H4 (cell line): ENCODE results near the gene POLD1. TPM values are rescaled to one million over a fixed set of nuclear protein-coding genes. Genes with fewer than 3 reads are reported as not detected.

Experiments
- DNase-seq: peaks from one replicate; pipeline ENCODE4 v3.0.0-alpha.2; 2015; ENCODE audit warnings: low spot score
- total RNA-seq: library from RNA; depleted of rRNA; stranded (reverse); fragments of >200 nt; shearing (Covaris generic); gene quantifications from 2 replicates; pipeline ENCODE4 v1.2.3, GENCODE V29; 2014

POLD1 gene
- total RNA-seq, 1 experiment from 2014 or later: 45.8 TPM

DNA sequence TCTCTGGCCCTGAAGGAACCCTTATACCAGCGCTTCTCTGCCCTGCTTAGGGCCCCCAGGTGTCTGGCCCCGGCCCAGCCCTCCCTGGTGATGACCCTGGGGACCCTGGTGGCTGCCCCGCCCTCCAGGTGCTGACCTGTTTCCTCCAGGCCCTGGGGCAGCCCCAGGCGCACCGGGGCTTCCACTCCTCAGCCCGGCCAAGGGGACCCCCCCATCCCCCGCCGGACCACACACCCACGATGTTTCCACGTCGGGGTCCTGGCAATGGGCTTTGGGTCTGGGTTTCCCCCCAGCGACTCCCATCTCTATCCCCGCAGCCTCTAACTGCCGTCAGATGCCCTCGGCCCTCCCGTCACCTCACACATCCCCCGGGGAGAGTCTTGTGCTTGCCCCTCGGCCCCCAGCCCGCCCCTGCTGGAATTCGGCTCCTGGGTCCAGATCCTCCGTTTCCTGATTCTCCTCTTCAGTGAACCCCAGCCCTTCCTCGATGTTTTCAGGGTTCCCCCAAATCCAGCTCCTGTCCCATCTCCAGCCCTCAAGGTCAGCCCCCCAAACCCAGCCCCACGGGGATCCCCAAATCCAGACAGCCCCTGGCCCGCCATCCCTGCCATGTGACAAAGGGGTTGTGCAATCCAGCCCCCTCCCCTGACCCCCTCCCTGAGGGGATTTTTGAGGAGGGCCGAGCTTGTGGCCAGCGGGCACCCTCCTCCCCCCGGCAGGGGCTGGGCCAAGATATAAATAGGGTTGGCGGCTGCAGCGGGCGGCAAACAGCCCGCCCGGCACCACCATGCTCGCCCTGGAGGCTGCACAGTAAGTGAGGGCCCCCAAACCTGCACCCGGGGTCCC lies 34.3 kb downstream of the POLD1 start, which contains the start of gene SPIB:
TSS of gene SPIB (plus strand) at position 763 of the 846 bp plus-strand sequence. CDS start at position 788, 25 bp downstream.
- no peak for DNase-seq

DNA sequence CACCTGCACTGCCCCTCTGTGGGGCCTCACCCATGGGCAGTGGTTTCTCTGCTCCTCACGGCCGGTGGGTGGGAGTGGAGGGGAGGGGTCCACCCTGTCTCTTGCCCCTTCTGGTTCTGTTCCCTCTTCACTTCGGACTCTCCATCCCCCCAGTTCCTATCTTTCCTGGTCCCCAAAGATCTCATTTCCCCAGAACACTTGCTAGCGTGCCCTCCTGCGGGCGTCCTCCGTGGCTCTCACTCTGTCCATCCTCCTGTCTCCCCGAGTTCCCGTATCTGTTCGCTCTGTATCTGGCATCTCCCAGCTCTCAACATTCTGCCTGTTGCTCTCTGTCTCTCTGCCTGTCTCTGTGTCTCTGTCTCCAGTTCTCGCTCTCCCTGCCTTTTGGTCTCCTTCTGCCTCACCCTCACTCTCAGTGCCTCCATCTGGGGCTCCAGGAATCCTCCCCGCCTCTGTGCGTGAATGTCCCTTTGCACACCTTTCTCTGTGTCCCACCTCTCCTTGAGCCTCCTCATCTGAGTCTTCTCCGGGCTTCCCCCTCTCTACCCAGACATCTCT lies 35.0 kb downstream of the POLD1 start:
- DNase-seq: no peak

DNA sequence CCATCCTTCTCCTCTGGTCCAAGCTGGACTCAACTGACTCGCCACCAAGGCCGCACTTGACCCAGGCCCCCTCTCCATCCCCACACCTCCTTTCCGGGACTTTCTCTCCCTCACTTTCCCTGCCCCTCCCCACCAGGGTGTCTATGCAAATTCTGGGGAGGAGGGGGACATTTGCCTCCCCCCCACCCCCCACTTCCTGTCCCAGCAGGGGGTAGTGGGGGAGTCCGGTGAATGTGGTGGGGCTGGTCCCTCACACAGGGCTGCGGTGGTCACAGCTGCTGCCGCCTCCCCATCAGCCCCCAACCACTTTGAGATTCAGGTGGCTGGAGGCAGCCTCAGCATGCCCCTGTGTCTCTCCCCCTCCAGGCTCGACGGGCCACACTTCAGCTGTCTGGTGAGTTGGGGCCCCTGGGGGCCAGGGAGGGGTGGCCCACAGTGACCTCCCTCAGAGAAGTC lies 35.5 kb downstream of the POLD1 start:
- DNase-seq: no peak

DNA sequence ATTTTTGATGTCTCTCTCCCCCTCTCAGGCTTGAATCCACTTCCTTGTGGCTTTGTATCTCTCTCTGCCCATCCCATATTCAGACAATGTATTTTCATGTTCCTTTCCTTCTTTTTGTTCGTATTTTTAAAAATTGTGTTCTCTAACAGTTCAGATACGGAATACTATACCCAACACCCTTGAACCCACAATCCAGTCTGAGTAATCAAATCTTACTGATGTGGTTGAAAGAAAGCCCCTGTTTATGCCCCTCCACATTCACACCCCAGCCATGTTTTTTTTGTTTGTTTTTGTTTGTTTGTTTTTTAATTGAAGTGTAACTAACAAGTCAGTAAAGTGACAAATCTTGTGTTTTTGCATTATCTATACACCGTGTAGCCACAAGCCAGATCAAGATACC lies 36.0 kb downstream of the POLD1 start:
- no peak for DNase-seq

DNA sequence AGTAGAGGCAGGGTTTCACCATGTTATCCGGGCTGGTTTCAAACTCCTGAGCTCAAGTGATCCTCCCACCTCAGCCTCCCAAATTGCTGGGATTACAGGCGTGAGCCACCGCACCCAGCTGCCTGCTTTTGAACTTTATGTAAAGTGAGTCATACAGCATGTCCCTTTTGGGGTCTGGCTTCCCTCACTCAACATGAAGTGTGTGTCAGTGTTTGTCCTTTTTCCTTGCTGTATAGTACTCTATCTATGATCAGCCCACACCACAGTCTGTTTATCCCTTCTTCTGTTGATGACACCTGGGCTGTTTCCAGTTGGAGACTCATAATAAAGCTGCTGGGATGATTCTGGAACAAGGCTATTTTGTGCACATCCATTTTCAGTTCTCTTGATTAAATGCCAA lies 36.7 kb downstream of the POLD1 start:
- no peak for DNase-seq

DNA sequence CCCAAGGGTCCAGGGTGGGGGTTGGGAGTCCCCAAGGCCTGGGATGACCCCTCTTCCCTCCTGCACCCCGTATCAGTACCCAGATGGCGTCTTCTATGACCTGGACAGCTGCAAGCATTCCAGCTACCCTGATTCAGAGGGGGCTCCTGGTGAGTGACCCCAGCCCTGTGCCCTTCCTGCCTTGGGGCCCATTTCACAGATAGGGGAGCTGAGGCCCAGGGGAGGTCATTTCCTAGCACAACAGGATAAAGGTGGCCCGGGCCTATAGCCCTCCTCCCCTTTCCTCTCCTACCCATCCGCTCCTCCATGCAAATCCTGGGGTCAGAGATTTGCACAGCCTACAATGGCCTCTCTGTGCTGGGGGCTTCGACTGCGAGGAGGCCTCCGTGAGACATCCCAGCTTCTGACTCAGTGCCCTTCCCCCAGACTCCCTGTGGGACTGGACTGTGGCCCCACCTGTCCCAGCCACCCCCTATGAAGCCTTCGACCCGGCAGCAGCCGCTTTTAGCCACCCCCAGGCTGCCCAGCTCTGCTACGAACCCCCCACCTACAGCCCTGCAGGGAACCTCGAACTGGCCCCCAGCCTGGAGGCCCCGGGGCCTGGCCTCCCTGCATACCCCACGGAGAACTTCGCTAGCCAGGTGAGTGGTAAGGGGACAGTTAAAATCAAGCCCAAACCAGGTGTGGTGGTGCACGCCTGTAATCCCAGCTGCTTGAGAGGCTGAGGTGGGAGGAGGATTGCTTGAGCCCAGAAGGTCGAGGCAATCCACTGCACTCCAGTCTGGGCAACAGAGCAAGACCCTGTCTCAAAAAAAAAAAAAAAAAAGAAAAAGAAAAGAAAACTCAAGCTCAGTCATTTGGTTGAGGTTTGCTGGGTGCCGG lies 38.5 kb downstream of the POLD1 start:
- DNase-seq: no peak

DNA sequence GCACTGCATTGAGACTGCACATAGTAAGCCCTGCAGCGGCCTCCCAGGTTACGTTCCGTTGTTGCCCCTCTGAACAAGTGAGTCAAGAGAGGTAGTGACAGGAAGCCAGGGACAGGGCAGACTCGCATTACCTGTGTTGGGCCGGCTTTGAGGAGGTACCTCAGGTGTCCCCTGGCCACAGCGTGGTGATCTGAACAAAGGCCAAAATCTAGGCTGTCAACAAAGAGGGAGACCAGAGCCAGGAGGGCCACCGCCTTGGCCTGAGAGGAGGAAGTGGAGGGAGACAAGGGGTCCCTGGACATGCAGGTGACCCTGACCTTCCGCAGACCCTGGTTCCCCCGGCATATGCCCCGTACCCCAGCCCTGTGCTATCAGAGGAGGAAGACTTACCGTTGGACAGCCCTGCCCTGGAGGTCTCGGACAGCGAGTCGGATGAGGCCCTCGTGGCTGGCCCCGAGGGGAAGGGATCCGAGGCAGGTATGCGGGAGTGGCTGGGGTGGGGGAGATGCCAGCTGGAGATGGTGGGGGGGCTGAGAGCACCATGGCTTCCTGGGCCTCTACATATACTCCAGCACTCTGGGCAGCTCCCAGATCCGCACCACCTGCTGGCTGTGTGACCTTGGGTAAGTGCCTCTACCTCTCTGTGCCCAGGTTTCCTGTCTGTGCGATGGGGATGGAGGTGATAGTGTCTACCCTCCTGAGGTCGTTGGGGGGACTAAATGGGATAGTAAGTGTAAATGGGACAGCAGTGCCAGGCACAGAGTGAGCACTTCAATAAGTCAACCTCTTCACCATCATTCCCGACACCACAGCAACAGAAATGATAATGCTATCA lies 39.3 kb downstream of the POLD1 start:
- no peak for DNase-seq

DNA sequence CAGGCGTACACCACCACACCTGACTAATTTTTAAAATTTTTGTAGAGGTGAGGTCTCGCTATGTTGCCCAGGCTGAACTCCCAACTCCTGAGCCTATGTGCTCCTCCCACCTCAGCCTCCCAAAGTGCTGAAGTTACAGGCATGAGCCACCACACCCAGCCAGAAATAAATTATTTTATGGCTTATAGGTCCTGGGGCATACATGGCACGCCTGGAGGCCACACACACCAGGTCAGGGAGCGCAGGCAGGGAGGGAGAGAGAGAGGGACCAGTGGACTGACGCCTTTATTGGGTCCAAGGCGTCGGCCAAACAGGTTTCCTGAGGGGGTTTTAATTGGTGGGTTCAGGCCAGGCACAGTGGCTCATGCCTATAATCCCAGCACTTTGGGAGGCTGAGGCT lies 41.4 kb downstream of the POLD1 start:
- no peak for DNase-seq

DNA sequence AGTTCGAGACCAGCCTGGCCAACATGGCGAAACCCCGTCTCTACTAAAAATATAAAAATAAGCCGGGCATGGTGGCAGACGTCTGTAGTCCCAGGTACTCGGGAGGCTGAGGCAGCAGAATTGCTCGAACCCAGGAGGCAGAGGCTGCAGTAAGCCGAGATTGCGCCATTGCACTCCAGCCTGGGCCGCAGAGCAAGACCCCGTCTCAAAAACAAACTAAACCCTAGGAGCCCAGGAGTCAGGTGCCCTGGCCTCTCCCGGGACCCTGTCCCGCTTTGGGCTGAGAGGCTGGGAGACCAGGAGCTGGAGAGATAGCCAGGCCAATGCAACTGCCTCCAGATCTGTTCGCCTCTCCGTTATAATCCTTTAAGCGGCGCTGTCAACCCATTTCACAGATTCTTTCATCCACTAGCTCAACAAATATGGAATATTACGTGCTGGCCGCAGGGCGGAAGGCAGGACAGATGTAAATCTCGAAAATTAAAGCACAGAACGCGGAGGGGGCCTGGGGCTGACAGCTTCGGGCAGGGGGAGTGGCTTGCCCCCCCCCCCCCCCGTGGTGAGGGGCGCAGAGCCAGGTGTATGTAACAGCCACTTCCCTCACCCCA lies 43.3 kb downstream of the POLD1 start:
- no peak for DNase-seq

DNA sequence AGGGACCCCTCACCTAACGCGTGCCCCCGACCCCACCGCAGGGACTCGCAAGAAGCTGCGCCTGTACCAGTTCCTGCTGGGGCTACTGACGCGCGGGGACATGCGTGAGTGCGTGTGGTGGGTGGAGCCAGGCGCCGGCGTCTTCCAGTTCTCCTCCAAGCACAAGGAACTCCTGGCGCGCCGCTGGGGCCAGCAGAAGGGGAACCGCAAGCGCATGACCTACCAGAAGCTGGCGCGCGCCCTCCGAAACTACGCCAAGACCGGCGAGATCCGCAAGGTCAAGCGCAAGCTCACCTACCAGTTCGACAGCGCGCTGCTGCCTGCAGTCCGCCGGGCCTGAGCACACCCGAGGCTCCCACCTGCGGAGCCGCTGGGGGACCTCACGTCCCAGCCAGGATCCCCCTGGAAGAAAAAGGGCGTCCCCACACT lies 43.9 kb downstream of the POLD1 start:
- DNase-seq: no peak

DNA sequence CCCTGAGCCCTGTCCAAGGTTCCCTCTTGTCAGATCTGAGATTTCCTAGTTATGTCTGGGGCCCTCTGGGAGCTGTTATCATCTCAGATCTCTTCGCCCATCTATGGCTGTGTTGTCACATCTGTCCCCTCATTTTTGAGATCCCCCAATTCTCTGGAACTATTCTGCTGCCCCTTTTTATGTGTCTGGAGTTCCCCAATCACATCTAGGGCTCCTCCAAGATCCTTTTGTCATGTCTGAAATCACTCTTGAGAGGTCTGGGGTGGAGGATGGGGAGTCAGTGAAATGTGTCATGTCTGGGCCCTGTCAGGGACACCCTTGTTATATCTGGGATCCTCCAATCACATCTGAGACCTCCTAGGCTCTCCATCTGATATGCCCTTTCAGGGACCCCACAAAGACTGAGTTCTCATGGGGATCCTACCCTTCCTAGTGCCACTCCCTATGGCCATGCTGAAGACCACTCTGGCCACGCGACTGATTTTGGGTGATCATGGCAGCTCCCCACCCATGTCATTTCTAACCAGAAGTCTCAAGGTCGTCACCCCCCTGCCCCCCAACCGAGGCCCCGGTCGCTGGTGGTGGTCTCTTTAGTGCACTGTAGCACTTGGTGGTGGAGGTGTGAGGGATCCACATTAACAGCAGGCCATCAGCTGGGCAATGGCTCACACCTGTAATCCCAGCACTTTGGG lies 44.8 kb downstream of the POLD1 start:
- no peak for DNase-seq

DNA sequence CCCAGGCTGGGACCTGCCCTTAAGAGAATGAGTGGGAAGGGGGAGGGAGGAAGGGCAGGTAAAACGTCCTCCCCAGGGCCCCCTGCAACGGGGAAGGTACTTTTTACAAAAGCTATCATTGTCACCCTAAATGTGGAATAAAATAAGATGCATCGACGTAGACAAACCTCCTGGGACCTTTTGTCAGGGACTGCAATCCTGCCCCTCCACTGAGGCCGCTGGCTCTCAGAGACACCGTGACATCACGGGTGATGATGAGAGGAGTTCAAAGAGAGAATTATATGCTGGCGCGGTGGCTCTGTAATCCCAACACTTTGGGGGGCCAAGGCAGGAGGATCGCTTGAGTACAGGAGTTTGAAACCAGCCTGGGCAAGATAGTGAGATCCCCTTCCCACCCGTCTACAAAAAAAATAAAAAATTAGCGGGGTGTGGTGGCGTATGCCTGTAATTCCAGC lies 46.8 kb downstream of the POLD1 start:
- DNase-seq: no peak

DNA sequence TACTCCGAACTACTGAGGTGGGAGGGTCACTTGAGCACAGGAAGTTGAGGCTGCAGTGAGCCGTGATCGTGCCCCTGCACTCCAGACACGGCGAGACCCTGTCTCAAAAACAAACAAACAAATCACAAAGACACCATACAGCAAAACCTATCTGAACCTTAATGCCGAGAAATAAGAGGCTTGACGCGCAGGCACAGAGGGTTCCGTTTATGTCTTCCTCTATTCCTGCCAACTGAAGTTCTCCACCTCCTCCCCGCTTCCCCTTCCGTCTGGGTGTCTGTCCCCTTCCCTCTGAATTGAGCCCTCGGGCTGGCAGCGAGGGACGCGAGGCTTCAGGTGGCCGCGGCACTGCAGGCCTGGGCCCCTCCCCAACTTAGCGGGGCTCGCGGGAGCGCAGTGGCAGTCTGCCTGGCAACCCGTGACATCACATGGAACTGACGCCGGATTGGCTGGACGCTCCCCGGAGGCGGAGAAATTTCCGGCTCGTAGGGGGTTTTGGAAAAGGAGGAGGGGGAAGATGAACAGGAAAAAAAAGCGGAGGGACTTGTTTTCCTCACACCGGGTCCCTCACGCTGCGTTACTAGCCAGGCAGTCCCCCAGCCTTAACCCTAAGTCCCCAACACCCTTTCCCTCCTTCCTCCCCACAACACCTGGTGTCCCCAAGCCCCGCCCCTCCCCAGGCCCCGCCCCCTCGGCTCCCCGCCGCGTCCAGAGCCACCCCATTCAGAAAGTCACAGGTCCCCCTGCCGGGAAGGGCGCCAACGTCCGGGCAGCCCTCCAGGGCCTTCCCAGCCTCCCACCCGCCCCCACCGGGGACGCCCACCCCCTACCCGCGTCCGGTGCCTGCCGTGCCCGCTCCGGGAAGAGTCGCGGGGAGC lies 47.4 kb downstream of the POLD1 start:
- DNase-seq: peak; percentile 86

DNA sequence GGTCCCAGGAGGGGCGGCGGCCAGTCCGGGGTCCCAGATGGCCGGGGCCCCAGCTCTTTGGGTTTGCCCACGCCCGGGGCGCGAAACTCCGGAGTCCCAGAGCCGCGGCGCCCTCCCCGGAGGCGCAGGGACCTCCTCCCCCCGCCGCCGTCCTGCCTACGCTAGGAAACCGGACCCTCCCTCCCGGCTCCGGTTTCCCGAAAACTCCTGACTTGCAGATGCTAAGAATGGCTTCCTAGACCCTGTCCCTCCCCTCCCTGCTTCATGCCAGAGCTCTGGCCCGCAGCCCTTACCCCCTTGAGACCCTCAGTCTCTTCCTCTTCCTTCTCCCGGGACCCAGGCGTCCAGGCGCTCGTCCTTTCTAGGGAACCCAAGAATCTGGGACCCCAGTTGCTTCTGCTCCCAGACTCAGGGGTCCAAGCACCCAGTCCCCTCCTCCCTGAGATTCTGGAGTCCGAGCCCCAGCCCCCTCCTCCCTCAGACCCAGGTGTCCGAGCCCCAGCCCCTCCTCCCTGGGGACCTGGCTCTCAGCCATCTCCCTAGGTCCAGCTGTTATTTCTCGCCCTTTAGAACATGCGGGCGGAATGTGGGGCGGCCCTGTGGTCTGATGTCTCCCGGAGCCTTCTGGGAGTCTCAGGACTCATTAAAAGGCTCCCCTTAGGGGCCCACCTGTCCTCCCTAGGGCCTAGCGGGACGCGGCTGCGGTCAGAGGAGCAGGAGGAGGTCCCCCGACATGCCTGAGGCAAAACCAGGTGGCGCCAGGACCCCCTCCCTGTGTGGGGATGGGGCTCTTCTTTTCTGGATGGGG lies 48.3 kb downstream of the POLD1 start, which contains the start of gene MYBPC2:
TSS of gene MYBPC2 (plus strand) at position 672 of the 808 bp plus-strand sequence. CDS start at position 734, 62 bp downstream.
- DNase-seq: no peak

DNA sequence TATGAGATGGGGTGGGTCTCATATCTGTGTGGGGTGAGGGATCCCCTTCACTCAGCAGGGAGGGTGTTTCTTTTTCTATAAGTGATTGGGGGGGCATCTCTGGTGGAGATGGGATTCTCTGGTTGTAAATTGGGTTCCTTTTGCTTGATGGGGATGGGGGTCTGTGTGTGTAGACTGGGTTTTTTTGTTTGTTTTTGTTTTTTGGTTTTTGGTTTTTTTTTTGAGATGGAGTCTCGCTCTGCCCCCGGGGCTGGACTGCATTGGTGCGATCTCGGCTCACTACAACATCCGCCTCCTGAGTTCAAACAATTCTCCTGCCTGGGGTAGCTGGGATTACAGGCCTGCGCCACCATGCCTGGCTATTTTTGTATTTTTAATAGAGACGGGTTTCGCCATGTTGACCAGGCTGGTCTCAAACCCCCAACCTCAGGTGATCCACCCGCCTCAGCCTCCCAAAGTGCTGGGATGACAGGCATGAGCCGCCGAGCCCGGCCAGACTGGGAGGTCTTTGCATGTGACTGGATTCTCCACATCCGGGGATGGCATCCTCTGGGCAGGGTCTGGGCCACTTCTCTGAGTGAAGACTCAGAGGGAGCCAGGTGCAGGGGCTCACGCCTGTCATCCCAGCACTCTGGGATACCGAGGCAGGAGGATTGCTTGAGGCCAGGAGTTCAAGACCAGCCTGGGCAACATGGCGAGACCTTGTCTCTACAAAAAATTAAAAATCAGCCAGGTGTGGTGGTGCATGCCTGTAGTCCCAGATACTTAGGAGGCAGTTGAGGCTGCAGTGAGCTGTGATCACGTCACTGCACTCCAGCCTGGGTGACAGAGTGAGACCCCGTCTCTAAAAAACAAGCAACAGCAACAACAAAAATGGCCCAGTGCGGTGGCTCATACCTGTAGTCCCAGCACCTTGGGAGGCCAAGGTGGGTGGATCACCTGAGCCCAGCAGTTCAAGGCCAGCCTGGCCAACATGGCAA lies 49.3 kb downstream of the POLD1 start:
- DNase-seq: no peak

DNA sequence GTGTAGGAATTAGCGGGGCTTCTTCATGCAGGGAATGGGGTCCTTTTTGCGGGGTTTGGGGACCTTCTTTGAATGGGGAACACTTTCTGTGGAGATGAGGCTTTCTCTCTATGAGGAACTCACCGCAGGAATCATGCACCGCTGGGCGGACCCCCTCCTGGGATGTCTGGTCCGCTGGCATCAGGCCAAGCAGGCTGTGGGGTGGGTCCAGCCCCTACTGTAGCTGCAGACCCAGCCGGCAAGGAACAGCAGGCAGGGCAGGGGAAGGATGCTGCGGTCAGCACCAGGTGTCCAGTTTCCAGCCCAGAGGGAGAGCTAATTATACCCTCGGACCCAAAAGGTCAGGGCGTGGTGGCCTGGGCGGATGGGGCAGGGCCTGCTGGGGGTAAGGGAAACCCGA lies 50.4 kb downstream of the POLD1 start:
- DNase-seq: no peak

DNA sequence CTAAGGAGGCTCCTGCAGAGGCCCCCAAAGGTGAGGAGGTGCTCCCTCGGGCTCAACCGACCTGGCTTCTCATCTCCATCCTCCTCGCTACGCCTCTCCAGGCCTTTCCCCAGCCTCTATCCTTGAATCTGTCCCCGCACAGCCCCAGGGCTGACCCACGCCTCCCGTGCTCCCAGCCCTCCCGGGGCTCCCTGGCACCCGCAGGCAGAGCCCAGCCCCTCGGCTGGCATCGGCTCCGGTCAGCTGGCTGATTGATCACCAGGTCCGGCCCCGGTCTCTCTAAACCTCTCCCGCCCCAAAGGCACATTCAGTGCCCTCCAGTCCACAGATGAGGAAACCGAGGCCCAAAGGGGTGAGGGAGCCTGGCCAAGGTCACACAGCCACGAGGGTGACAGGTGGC lies 51.1 kb downstream of the POLD1 start:
- no peak for DNase-seq
